ENCODE measurements around the gene PSMA7.

DNA sequence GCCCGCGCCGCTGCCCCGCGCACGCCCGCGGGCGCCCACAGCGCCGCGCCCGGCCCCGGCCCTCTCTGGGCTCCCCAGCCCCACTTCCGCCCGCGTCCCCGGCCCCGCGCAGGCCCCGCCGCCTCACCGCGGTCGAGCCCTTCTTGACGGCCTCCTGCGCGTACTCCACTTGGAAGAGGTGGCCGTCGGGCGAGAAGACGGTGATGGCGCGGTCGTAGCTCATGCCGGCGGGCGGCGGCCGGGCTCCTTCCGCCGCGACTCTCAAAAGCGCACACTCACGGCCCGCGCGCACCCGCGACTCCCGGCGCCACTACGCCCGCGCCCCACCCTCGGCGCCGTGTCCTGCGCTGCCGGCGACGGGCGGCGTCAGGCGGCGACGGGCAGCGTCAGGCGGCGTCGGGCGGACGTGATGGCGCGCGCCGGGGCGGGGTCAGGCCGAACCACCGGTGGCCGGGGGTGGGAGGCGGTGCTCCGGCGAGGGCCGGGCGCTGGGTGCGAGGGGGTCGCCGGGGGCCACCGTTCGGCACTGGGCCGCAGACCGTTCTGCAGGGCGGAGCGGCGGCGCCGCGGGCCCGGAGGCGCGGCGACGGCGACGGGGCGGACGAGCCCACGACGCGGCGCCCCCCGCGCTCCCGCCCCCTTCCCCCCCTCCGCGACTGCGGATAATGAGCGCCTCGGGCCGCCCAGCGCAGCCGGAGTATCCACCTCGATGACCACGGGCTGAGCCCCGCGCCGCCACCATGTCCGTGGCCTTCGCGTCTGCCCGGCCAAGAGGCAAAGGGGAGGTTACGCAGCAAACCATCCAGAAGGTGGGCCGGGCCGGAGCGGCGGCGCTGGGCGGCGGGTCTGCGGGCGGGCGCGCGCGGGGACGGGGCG is at the start of gene PSMA7, which contains the start of gene SS18L1:
- TF ChIP-seq, protein P1, sequence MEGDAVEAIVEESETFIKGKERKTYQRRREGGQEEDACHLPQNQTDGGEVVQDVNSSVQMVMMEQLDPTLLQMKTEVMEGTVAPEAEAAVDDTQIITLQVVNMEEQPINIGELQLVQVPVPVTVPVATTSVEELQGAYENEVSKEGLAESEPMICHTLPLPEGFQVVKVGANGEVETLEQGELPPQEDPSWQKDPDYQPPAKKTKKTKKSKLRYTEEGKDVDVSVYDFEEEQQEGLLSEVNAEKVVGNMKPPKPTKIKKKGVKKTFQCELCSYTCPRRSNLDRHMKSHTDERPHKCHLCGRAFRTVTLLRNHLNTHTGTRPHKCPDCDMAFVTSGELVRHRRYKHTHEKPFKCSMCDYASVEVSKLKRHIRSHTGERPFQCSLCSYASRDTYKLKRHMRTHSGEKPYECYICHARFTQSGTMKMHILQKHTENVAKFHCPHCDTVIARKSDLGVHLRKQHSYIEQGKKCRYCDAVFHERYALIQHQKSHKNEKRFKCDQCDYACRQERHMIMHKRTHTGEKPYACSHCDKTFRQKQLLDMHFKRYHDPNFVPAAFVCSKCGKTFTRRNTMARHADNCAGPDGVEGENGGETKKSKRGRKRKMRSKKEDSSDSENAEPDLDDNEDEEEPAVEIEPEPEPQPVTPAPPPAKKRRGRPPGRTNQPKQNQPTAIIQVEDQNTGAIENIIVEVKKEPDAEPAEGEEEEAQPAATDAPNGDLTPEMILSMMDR (IDR thresholded peaks at IDR 0.05) = no peak
- TF ChIP-seq ZFX (IDR thresholded peaks at IDR 0.05; ENCODE audit: borderline replicate concordance) = no peak
